NCI-H2107 (cell line): ENCODE results near the gene GTF2H2.
"Not testable (repeated sequence)": the region's sequence is repeated elsewhere in the genome, so short reads cannot be mapped to it uniquely, and the experiment has no call there.

ENCODE experiments used
- DNase-seq: peaks from one replicate; lab custom pipeline; 2025; lab: John Stamatoyannopoulos, UW

GTF2H2 gene

DNA sequence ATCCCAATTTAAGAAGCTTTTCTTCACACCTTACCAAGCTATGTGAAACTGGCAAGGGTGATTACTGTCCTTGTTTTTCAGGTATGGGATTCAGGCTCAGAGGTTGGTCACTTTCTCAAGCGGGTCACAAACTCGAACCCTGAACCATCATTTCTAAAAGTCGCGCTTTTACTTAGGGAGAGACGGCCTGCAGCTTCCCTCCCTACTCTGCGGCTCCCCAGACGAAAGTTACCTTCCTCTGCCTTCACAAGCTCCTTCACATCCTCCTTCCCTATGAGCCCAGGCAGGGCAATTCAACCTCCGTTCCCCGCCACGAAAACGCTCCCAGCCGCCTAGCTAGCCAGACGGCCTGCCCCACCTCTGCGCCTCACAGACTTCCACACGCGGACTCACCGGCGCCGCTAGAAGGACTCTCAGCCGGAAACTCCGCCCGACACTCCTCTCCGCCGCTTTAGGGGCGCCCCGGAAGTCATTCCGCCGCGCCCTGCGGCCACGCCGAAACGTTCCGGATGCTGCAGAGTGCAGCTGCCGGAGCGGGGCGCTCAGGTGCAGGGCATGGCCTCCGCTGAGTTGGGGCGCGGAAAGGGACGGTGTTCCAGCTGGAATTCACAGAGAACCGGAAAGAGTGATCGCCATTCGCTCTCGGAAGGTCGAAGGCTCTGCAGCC lies at the start of gene GTF2H2:
GTF2H2 (minus strand) TSS at position 415 of the 667 bp plus-strand sequence. CDS start 4,913 bp downstream, outside the sequence.
- not testable (repeated sequence) for DNase-seq

DNA sequence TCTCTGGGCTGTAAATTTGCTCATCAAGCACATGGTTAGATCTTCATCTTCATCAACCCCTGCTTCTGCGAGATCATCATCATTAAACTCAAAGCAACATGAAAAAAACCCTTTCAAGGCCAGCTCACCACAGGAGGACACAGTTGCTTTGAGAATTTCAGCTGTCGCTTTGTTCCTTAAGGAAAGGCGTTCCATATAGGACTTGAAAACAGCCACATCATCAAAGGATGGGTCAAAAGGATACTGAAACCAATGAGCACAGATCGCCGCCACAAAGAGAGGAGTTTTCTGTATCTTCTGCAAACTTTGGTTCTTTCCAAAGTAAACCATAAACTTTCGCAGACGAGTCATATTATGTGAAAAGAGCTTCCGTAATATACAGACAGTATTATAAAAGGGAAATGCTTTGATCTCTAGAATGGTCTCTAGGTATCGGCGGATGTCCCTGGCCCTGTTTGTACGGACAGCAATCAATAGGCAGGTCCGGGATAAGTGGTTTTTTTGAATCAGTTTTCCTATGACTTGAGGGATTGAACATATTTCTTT lies 42.3 kb upstream of the GTF2H2 start:
- not testable (repeated sequence) for DNase-seq

DNA sequence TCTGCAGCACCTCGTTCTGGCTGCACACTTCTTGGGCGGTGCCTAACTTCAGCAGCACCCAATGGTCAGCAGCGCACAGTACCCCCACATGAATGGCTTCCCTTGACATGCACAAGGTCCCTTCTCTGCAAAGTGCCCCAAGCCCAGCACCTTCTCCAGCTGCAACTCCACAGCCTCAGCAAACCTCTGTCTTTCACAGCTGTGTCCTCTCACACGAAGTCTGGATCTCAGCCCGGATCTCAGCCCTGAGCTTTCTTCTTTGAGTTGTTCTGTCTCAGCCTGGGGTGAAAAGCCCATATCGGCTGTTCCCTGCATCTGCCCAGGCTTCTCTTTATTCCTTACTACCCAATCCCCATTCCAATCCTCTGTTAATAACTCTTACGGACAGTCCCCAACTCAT lies 32.5 kb upstream of the GTF2H2 start:
- not testable (repeated sequence) for DNase-seq

DNA sequence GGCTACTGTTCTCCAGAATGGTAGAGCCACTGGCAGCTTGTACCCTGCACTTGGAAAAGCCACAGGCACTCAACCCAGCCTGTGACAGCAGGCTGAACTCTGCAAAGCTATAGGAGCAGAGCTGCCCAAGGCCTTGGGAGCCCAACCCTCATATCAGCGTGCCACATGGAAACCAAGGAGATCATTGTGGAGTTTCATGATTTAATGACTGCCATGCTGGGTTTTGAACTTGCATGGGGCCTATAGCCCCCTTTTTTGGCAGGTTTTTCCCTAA lies 30.4 kb upstream of the GTF2H2 start:
- DNase-seq, result not testable (repeated sequence)

DNA sequence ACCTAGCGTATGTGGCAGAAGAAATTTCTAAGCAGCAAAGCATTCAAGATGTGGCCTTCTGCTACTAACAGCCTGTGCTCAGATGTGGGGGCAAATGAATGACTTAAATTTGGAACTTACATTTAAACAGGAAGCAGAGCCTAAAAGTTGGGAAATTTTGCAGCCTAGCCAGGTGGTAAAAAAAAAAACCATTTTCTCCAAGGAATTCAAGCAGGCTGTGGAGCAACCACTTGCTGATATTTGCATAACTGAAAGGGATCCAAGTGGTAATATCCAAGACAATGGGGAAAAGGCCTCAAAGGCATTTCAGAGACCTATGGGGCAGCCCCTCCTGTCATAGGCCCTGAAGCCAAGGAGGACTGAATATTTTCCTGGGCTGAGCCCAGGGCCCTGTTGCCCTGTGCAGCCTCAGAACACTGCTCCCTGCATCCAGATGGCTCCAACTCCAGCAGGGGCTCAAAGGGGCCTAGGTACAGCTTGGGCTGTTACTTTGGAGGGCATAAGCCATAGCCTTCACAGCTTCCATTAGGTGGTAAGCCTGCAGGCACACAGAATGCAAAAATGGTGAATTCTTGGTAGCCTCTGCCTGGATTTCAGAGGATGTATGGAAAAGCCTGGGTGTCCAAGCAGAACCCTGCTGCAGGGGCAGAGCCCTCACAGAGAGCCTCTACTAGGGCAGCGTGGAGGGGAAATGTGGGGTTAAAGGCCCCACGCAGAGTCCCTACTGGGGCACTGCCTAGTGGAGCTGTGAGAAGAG lies 29.9 kb upstream of the GTF2H2 start:
- not testable (repeated sequence) for DNase-seq

DNA sequence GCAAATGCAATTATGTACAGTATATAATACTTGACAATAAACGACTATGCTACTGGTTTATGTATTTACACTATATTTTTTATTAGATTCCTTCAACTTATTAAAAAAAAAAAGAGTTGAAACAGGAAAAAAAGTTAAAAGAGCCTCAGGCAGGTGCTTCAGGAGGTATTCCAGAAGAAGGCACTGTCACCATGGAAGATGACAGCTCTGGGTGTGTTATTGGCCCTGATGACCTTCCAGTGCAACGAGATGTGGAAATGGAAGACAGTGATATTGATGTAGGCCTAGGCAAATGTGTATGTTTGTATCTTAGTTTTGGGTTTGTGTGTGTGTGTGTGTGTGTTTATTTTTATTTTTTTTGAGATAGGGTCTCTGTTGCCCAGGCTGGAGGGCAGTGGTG lies 22.3 kb upstream of the GTF2H2 start:
- not testable (repeated sequence) for DNase-seq

DNA sequence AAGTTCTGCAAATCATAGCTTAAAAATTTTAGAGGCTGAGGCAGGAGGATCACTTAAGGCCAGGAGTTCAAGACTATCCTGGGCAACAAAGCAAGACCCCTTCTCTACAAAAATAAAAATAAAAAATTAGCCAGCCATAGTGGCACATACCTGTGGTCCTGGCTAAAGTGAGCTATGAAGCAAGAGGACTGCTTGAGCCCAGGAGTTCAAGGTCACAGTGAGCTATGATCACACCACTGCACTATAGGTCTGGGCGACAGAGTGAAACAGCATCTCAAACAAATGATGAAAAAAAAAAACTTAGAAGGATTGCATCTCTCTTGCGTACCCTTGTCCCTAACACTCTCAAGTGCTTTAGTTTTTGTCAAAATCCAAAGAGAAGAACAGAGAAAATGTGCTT lies 21.3 kb upstream of the GTF2H2 start:
- DNase-seq, result not testable (repeated sequence)

DNA sequence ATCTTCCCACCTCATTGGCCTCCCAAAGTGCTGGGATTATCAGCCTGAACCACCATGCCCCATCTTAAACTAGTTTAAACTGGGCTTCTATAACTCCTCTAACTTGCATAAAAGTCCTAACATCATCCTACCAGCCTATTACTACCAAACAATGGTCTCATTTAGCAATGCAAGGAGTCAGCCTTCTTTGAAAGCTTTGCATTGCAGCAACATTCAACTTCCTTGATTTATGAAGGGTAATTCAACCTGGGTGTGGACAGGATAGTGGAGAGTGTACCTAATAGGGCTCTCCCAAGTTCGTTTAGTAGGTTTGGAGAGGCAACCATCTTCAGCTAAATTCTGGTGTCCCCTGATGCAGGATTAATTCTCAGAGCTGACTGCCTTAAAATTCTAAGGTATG lies 18.7 kb upstream of the GTF2H2 start:
- not testable (repeated sequence) for DNase-seq

DNA sequence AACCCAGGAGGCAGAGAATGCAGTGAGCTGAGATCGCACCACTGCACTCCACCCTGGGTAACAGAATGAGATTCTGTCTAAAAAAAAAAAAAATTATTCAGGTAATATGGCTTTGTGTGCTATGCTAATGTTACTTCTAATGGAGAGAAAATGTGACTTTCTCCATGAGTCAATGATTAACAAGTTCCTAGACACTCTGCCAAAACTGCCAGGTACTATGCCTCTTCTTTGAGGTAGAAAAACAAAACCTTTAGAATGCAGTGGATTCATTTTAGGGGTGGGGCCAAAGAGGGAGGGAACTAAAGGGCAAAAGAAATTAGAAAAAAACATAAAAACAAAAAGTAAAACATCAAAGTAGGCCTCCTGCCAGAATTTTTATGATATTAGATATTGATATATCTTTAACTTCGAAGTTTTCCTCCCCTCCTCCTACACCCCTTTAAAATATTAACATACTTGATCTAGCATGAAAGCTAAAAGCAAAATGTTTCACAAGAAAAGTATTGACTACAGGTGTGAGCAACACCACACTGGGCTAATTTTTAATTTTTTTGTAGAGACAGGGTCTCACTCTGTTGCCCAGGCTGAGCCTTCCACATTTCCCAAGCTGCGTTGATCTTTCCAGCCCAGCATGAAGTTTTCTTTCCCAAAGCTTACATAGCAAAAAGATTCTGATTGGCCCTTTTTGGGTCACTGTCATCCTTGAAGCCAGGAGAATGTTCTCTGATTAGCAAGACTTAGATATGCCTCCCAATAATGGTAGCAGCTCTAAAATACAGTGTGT lies 17.0 kb upstream of the GTF2H2 start:
- not testable (repeated sequence) for DNase-seq

DNA sequence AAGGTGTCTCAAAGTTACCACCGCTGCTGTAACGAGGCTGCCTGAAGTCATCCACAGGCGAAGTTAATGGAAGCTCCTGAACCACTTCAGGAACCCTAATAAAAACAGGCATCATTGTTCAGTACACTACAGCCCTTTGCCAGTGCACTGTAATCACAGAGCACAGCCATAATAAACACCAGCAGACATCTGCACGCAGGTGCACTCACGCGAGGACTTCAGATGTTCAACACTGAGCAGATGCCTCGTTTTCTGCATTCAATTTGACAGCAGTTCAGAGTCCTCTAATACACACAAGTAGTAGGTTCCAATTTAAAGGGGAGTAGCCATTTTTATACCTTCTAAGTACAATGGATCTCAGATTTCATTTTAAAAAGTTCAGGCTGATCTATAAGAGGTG lies 15.4 kb upstream of the GTF2H2 start:
- DNase-seq, result not testable (repeated sequence)

DNA sequence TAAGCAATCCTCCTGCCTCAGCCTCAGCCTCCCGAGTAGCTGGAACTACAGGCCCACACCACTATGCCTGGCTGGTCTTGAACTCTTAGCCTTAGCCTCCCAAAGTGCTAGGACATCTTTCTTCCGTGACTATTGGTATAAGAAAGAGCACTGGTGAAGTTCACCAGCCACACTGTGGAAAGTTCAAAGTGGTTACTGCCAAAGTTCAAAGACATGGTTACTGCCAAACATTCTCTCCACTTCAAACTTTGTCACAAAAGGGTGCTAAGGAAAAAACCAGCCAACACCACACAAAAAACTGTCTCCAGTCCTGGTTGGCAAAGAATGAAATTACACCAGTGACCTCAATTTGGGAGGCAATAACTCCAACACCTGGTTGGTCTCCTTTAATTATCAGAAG lies 14.9 kb upstream of the GTF2H2 start:
- not testable (repeated sequence) for DNase-seq

DNA sequence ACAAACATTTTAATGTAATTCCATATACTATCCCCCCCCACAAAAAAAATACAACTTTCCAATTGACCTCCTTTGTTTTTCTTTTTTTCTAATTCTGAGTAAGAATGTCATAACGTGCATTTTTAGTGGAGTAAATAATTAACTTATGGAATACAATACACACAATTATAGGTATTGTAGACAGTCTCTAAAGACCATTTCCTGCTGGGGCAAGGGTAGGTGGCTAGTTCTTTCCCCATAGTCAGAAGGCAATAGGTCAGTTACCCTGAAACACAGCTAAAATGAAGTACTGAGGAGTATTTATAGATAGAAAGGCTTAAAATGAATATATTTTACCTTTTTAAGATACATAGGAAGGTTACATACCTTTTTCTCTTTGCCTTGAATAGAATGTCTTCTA lies 6.2 kb downstream of the GTF2H2 start:
- DNase-seq, result not testable (repeated sequence)

DNA sequence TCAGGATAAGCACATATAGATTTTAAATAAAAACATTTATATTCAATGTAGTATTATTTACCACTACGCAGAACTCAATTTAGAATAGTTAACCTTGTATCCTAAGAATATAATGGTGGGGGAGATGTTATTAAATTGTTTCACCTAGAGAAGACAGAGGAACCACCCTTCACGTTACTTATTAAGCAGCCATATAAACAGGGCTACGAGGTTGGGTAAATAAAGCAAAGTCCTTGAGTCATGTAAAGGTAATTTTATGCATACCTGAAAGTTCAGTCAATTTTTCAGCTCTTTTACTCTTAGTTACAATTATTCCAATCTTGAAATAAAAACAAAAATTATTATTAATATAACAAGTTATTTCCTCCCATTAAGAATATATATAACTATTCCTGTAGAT lies 8.1 kb downstream of the GTF2H2 start:
- DNase-seq, result not testable (repeated sequence)

DNA sequence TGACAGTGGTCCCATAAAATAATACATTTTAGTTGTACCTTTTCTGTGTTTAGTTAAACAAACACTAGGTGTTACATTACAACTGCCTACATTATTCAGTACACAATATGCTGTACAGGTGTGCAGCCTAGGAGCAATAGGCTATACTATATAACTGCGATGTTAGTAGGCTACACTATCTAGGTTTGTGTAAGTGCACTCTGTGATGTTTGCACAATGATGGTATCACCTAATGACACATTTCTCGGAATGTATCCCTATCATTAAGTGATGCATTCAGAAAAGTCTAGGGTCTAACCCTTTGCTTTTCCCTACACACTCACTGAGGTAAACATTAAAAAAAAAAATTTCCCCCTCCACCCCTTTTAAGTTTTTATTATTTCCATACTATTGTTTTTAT lies 22.7 kb downstream of the GTF2H2 start:
- not testable (repeated sequence) for DNase-seq

DNA sequence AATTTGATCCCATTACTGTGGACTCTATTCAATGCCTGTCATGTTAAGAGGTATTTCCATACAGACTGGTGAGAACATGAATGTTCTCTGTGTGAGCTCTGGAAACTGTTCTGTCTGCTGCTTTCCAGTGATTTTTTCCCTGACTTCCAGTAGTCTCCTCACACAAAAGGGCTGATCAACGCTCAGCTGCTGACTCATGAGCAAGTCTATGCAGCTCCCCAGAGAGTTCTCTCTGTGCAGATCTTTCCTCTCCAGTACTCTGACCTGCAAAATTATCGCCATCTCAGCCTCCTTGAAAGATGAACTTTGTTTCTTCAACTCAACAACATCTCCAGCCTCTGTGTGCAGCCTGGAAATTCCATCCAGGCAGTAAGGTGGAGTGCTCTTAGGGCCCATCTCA lies 23.3 kb downstream of the GTF2H2 start:
- not testable (repeated sequence) for DNase-seq

DNA sequence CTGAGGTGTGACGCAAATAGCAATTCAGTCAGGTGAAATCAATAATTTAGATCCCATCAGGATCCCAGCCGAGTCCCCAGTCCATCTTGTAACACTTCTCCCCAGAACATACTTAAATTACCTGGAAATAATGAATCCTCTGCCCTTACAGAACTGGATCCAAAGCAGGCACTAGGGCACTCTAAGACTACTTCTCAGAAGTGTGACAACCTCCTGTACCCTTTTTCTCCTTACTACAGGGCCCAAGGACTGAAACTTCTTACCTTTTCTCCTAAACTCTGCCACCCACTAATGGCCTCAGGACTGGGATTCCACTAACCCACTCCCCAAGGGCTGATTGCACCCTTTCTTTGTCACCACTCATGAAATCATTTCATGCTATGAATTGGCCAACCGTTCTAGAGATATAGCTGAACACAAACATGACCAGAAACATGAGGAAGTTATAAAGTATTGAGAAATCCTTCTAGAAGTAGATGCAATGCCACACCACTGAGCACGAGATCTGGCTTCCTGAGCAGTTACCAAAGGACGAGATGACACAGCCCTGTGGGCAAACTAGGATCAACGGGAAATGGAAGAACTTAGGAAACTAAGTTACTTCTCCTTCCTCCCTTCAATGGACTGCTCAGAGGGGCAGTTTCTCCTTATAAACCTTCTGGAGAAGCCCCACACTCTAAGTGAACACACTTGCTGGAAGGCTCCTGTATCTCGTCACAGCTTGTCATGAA lies 36.3 kb downstream of the GTF2H2 start:
- not testable (repeated sequence) for DNase-seq

DNA sequence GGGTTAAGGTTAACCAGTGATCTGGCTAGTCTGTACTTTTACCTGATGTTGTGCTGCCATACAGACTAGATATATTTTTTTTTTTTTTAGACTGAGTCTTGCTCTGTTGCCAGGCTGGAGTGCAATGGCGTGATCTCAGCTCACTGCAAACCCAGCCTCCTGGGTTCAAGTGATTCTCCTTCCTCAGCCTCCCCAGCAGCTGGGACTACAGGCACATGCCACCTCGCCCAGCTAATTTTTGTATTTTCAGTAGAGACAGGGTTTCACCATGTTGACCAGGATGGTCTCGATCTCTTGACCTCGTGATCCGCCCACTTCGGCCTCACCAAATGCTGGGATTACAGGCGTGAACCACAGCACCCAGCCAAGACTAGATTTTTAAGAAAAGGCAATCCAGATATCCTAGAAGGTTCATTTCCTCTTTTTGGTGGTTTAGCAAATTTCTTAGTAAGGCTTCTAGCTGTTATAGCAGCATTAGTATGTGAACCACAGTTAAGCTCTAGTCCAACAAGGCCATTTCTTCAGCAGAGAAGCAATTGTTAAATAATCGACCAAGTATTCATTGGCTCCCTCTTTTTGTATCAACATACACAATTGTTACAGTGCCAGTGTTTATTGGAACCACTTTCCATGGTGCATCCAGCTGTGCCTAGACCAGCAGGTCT lies 42.1 kb downstream of the GTF2H2 start, which contains the start of gene NAIP:
NAIP (minus strand) TSS at position 51 of the 665 bp plus-strand sequence. CDS start 12,424 bp downstream, outside the sequence.
- DNase-seq, result not testable (repeated sequence)

DNA sequence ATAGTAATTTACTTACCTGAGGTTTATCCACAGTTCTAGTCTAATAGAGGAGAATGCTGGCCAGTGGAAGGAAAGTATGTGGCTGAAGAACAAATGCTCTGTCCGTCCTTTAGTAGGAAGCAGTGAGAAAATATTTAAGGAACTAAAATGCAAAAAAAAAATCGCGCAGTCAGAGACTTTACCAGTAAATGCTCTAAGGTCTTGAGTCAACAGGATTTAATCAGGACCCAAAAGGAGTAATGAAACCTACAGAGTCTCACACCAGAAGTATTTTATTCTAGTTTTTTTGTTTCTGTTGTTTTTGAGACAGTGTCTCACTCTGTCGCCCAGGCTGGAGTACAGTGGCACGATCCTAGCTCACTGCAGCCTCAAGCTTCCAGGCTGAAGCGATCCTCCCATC lies 46.8 kb downstream of the GTF2H2 start:
- not testable (repeated sequence) for DNase-seq

DNA sequence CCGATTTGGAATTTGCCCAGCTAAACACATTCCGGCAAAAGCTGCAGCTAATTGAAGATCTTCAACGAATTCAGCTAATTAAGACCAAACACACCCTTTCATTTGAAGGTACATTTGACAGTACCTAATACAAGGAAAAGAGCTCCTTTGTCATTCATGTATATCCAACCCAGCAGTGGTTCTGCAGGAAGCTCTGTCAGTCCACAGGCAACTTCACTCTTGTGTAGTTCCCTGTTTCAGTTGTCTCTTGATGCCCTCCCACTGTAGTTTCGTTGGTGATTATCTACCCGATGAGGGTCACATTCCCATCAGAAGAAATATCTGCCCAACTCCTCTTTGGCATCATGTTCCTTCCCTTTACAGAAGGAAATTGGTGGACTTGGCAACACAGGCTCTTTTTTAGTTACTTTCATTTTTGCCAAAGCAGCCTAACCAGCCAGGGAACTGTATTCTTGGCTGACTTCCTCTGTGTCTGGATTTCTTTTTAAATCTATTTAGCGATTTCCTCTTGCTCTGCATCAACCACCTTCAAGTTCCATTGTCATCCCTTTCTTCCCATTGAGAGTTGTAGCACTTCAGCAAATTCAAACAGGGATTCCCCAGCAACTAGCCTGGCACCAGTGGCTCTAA lies 49.0 kb downstream of the GTF2H2 start:
- DNase-seq, result not testable (repeated sequence)

DNA sequence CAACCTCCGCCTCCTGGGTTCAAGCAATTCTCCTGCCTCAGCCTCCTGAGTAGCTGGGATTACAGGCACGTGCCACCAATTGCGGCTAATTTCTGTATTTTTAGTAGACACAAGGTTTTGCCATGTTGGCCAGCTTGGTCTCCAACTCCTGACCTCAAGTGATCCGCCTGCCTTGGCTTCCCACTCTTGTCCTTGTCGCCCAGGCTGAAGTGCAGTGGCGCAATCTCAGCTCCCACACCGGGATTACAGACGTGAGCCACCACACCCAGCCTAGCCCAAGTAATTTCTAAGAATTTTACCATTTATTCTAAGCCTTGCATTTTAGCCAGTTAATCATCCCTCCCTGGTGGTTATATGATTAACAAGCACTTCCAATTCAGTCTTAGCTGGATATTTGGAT lies 53.3 kb downstream of the GTF2H2 start:
- no peak for DNase-seq

DNA sequence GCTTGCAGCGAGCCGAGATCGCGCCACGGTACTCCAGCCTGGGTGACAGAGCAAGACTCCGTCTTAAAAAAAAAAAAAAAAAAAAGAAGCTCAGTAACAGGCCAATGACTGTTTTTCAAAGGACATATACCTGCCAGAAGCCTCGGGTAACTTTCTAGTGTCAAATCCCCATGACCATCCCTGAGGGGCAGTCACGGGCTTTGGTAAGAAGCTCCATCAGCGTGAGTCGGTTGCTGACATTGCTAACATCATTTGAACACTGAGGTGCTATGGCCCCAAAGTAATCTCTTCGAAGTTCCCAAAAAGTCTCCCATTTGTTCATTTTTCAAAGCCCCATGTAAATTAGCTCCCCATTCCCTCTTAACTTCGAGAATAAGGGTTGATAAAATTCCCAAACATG lies 53.9 kb downstream of the GTF2H2 start:
- DNase-seq, result no peak
